Neural progenitor cell (in vitro differentiated cells): ENCODE data around the gene RBFA. TPM values are rescaled to one million over a fixed set of nuclear protein-coding genes. Genes with fewer than 3 reads are reported as not detected.
"Not testable (repeated sequence)": the region's sequence is repeated elsewhere in the genome, so short reads cannot be mapped to it uniquely, and the experiment has no call there.

ENCODE experiments used
- DNase-seq: peaks from one replicate; pipeline ENCODE4 v3.0.0-alpha.2; 2016; ENCODE audit warnings: low spot score
- H2AFZ ChIP-seq: fragments of 200-600 bp; sonication (generic); replicated peaks from 2 replicates; pipeline ENCODE4 v1.6.1; 2016; ENCODE audit warnings: antibody characterized with exemption
- H3F3A ChIP-seq: fragments of 200-600 bp; sonication (generic); 2 replicates; pipeline ENCODE4 v1.6.1; 2016; ENCODE audit warnings: antibody characterized with exemption, low read depth
- H3K27ac ChIP-seq: fragments of 200-600 bp; sonication (generic); 2 replicates; pipeline ENCODE4 v1.5.1; 2016; ENCODE audit warnings: mild to moderate bottlenecking
- H3K27me3 ChIP-seq: fragments of 200-600 bp; sonication (generic); 2 replicates; pipeline ENCODE4 v1.6.1; 2016; ENCODE audit warnings: mild to moderate bottlenecking, moderate library complexity
- H3K36me3 ChIP-seq: fragments of 200-600 bp; sonication (generic); 2 replicates; pipeline ENCODE4 v1.5.1; 2016
- H3K4me1 ChIP-seq: fragments of 200-600 bp; sonication (generic); 2 replicates; pipeline ENCODE4 v1.6.1; 2016; ENCODE audit warnings: mixed run types
- H3K4me2 ChIP-seq: fragments of 200-600 bp; sonication (generic); 2 replicates; pipeline ENCODE4 v1.6.1; 2016
- H3K4me3 ChIP-seq: fragments of 200-600 bp; sonication (generic); 2 replicates; pipeline ENCODE4 v1.5.1; 2016
- H3K79me2 ChIP-seq: fragments of 200-600 bp; sonication (generic); 2 replicates; pipeline ENCODE4 v1.6.1; 2016; ENCODE audit warnings: low read depth
- H3K9ac ChIP-seq: fragments of 200-600 bp; sonication (generic); 2 replicates; pipeline ENCODE4 v1.6.1; 2016
- H3K9me3 ChIP-seq: fragments of 200-600 bp; sonication (generic); 2 replicates; pipeline ENCODE4 v1.5.1; 2016; ENCODE audit warnings: low read depth
- H4K20me1 ChIP-seq: fragments of 200-600 bp; sonication (generic); 2 replicates; pipeline ENCODE4 v1.6.1; 2016; ENCODE audit warnings: low read depth
- H3K27ac Mint-ChIP-seq: 3 replicates; pipeline ENCODE4 v1.8.0; 2021; ENCODE audit warnings: mixed read lengths
- H3K27me3 Mint-ChIP-seq: 2 replicates; pipeline ENCODE4 v1.8.0; 2022; ENCODE audit warnings: low read depth, mild to moderate bottlenecking, inconsistent platforms, moderate library complexity, mixed read lengths; ENCODE audit not compliant: insufficient read depth
- H3K36me3 Mint-ChIP-seq: 3 replicates; pipeline ENCODE4 v1.8.0; 2021; ENCODE audit warnings: mixed read lengths
- H3K4me1 Mint-ChIP-seq: 3 replicates; pipeline ENCODE4 v1.8.0; 2021; ENCODE audit warnings: mixed read lengths
- H3K4me3 Mint-ChIP-seq: 3 replicates; pipeline ENCODE4 v1.8.0; 2021; ENCODE audit warnings: mild to moderate bottlenecking, moderate library complexity, mixed read lengths
- H3K9me3 Mint-ChIP-seq: 3 replicates; pipeline ENCODE4 v1.8.0; 2020; ENCODE audit warnings: mixed read lengths
- EZH2 ChIP-seq: fragments of 200-600 bp; sonication (generic); IDR thresholded peaks from 2 replicates; pipeline ENCODE4 v1.6.1; 2017; ENCODE audit warnings: antibody characterized with exemption, mild to moderate bottlenecking, moderate library complexity
- EZH2phosphoT487 ChIP-seq: fragments of 200-600 bp; sonication (generic); IDR thresholded peaks from 2 replicates; pipeline ENCODE4 v1.6.1; 2017; ENCODE audit warnings: antibody characterized with exemption
- total RNA-seq: library from RNA; depleted of rRNA; stranded (reverse); fragments of >200 nt; gene quantifications from 2 replicates; pipeline ENCODE4 v1.2.3, GENCODE V29; 2015; ENCODE audit warnings: low replicate concordance
- TF ChIP-seq, protein P1 (sequence below): fragments of 200-600 bp; sonication (generic); IDR thresholded peaks from 2 replicates; pipeline ENCODE4 v1.5.1; 2017; ENCODE audit warnings: antibody characterized with exemption, mild to moderate bottlenecking

Gene RBFA
- total RNA-seq, 1 donor from 2014 or later: 22.9 TPM

DNA sequence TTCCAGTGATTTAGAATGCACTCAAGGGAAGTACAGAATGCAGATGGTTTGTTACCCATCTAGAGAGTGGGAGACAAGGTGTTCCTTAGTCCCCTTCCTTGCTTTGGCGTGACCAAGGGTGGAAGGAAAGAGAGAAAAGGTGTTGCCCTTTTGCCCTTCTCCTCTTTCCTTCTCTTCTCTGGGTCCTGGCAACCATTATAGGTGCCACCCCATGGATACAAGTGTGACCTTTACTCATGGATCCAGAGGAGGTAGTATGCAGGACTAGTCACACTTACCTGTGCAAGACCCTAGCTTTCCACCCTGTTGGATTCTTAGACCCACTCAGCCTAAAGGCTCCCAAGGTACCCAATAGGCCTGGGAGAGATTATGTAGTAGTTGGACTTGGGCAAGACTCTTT lies 11.6 kb upstream of the RBFA start:
- no peaks in the 10 kb centered on the region for H3K36me3 ChIP-seq
- TF ChIP-seq EZH2phosphoT487 (no peak), EZH2 (no peak)
- TF ChIP-seq, protein P1, sequence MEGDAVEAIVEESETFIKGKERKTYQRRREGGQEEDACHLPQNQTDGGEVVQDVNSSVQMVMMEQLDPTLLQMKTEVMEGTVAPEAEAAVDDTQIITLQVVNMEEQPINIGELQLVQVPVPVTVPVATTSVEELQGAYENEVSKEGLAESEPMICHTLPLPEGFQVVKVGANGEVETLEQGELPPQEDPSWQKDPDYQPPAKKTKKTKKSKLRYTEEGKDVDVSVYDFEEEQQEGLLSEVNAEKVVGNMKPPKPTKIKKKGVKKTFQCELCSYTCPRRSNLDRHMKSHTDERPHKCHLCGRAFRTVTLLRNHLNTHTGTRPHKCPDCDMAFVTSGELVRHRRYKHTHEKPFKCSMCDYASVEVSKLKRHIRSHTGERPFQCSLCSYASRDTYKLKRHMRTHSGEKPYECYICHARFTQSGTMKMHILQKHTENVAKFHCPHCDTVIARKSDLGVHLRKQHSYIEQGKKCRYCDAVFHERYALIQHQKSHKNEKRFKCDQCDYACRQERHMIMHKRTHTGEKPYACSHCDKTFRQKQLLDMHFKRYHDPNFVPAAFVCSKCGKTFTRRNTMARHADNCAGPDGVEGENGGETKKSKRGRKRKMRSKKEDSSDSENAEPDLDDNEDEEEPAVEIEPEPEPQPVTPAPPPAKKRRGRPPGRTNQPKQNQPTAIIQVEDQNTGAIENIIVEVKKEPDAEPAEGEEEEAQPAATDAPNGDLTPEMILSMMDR: no peak
- no peak overlapping the region for H3K27ac ChIP-seq
- Mint-ChIP-seq H3K27me3 (no peaks in the 10 kb centered on the region), H3K9me3 (peaks cover 75% of the 10 kb centered on the region), H3K4me3 (no peak overlapping the region), H3K27ac (no peak overlapping the region), H3K36me3 (peaks cover 17% of the 10 kb centered on the region), H3K4me1 (no peaks in the 10 kb centered on the region)
- no peaks in the 10 kb centered on the region for H3F3A ChIP-seq
- H3K4me1 ChIP-seq: no peaks in the 10 kb centered on the region
- DNase-seq: peak; percentile 34
- H3K4me2 ChIP-seq: no peak overlapping the region
- no peak overlapping the region for H2AFZ ChIP-seq
- no peak overlapping the region for H3K4me3 ChIP-seq
- H3K9me3 ChIP-seq: peaks cover 43% of the 10 kb centered on the region
- no peaks in the 10 kb centered on the region for H4K20me1 ChIP-seq
- H3K27me3 ChIP-seq: no peaks in the 10 kb centered on the region
- no peaks in the 10 kb centered on the region for H3K79me2 ChIP-seq
- H3K9ac ChIP-seq: no peak overlapping the region

DNA sequence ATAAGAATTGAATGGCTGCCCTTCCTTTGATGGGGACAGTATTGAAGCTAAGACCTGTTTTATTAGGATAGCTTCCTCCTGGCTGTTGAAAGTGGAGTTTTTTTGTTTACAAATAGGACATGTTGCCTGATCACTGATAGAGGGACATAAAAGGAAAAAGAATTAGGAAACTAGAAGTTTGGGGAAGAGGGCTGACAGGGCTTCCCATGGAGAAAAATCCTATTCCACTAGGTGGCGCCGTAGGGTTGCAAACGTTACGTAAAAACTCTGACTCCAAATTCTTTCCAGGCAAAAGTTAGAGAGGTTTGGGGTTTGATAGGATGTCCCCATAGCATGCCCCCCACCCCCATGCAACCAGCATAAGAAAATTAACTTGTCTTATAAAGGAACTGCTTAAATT lies 11.1 kb upstream of the RBFA start:
- Histone ChIP-seq H3K79me2 (no peaks in the 10 kb centered on the region), H4K20me1 (no peaks in the 10 kb centered on the region), H3K27me3 (no peaks in the 10 kb centered on the region), H3K36me3 (no peaks in the 10 kb centered on the region), H3K4me3 (no peak overlapping the region), H3F3A (no peaks in the 10 kb centered on the region), H2AFZ (no peak overlapping the region), H3K9ac (no peak overlapping the region), H3K4me2 (no peak overlapping the region), H3K27ac (no peak overlapping the region), H3K4me1 (no peaks in the 10 kb centered on the region), H3K9me3 (peaks cover 43% of the 10 kb centered on the region)
- no peaks in the 10 kb centered on the region for H3K27me3 Mint-ChIP-seq
- H3K36me3 Mint-ChIP-seq: peaks cover 17% of the 10 kb centered on the region
- H3K4me1 Mint-ChIP-seq: no peaks in the 10 kb centered on the region
- H3K27ac Mint-ChIP-seq: no peak overlapping the region
- TF ChIP-seq EZH2phosphoT487: no peak
- TF ChIP-seq, protein P1: peak; percentile 61
- peaks cover 72% of the 10 kb centered on the region for H3K9me3 Mint-ChIP-seq
- DNase-seq: peak; percentile 15
- H3K4me3 Mint-ChIP-seq: no peak overlapping the region

DNA sequence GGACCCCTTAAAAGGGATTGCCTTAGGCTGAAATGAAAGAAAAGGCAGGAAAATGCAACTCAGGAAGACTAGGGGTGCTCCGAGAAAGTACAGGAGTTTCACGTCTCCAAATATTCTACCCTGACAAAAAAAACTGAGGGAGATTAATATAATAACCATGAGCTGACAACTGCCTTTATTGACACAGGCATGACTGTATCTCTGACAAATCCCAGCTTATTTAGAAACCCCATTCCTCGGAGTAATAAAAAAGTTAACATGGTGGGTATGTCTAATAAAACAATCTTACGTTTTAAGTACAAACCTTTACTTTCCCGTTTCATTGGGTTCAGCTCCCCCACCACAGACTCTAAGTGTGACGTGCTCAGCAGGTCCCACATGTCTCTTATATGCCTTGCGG lies 7.9 kb upstream of the RBFA start:
- no peaks in the 10 kb centered on the region for H3K4me1 Mint-ChIP-seq
- Histone ChIP-seq H4K20me1 (no peaks in the 10 kb centered on the region), H3K9me3 (peaks cover 26% of the 10 kb centered on the region), H3K9ac (no peak overlapping the region), H2AFZ (no peak overlapping the region), H3K27me3 (no peaks in the 10 kb centered on the region), H3K4me1 (no peaks in the 10 kb centered on the region), H3K4me2 (no peak overlapping the region), H3K36me3 (no peaks in the 10 kb centered on the region), H3K79me2 (no peaks in the 10 kb centered on the region), H3K27ac (no peak overlapping the region), H3F3A (no peaks in the 10 kb centered on the region), H3K4me3 (no peak overlapping the region)
- H3K27ac Mint-ChIP-seq: no peak overlapping the region
- no peaks in the 10 kb centered on the region for H3K27me3 Mint-ChIP-seq
- no peak overlapping the region for H3K4me3 Mint-ChIP-seq
- no peak for DNase-seq
- H3K9me3 Mint-ChIP-seq: peaks cover 57% of the 10 kb centered on the region
- TF ChIP-seq EZH2 (no peak), EZH2phosphoT487 (no peak)
- TF ChIP-seq, protein P1: no peak
- H3K36me3 Mint-ChIP-seq: peaks cover 19% of the 10 kb centered on the region

DNA sequence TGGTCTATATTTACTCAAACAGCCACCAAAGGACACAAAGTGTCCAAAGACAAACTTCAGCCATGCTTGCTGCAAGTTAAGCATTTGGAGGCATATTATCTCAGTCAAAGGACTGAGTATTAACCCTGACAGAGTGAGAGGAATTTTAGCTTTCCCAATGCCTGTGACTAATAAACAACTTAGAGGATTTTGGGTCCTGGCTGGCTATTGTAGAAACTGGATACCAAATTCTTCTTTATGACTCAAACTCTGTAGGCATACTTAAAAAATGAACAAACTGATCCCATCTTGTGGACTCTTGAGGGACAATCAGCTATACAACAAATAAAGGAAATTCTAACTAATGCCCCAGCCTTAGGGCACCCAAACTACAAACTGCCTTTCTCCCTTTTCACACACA lies 6.5 kb upstream of the RBFA start:
- H3K9me3 ChIP-seq: peaks cover 13% of the 10 kb centered on the region
- not testable (repeated sequence) for H3K9ac ChIP-seq, H3K4me3 ChIP-seq, H3K79me2 ChIP-seq, H3K4me1 ChIP-seq, DNase-seq, H3K27me3 Mint-ChIP-seq, H3K27me3 ChIP-seq, H3K4me3 Mint-ChIP-seq, H3K36me3 ChIP-seq, H4K20me1 ChIP-seq, H3F3A ChIP-seq, H3K27ac ChIP-seq, H2AFZ ChIP-seq, H3K4me1 Mint-ChIP-seq, H3K27ac Mint-ChIP-seq, H3K4me2 ChIP-seq
- Mint-ChIP-seq H3K36me3 (peaks cover 16% of the 10 kb centered on the region), H3K9me3 (peaks cover 44% of the 10 kb centered on the region)
